GM18867 (cell line): ENCODE measurements around the gene XBP1.
"Not testable (repeated sequence)": the region's sequence is repeated elsewhere in the genome, so short reads cannot be mapped to it uniquely, and the experiment has no call there.

ENCODE experiments used
- ATAC-seq: cut with Tn5 transposase; IDR thresholded peaks from one replicate; pipeline ENCODE4 v1.9.1; 2021; ENCODE audit warnings: mild to moderate bottlenecking, moderate library complexity; ENCODE audit not compliant: unreplicated experiment

The XBP1 gene

DNA sequence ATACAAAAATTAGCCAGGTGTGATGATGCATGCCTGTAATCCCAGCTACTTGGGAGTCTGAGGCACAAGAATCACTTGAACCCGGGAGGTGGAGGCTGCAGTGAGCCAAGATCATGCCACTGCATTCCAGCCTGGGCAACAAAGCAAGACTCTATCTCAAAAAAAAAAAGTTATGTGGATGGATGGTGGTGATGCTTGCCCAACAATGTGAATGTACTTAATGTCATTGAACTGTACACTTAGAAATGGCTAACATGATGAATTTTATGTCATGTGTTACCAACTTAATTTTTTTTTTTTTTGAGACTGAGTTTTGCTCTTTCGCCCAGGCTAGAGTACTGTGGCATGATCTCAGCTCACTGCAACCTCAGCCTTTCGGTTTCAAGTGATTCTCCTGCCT, 45.9 kb downstream of the XBP1 start:
- not testable (repeated sequence) for ATAC-seq

DNA sequence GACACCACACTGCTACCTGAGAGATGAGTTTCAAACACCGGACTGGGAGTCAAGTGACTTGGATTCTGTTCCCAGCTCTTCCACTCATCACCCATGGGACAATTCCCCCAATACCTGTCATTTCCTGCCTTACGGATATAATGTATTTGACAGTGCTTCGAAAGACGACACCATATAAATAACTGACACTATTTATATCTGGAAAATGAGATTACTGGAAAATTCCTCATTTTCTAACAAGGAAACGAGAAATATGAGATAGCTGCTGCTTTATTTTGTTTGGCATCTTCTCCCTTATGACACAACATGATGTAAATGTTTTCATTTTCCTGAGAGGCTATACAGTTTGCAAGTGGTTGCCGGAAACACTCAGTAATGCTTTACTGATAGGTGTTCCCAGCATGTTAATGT, 49.9 kb downstream of the XBP1 start:
- no peak for ATAC-seq
